ENCODE data around the gene ITGA7.

The ITGA7 gene

DNA sequence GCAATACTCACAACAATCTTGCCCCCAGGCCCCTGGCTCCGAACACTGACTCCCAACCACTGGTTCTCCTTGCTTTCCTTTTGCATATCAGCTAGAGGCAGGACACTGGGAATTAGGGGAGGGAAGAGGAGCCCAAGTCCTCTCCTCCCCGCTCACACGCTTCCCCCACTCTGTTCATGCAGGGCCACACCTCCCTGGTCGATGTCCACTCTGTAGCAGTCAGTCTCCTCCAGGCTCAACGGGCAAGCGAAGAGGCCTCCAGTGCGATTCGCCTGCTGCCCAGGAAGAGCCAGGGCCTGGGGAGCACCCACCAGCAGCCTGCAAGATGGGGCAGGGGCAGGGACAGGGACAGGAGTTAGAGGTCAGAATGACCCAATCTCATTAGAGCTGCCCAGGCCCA is 4.8 kb downstream of the ITGA7 start:
- Histone ChIP-seq H3K9ac (no peak overlapping the region), H3K27me3 (ENCODE audit: control insufficient read depth, insufficient read depth, low read length) (no peaks in the 10 kb centered on the region), H3K36me3 (ENCODE audit: control insufficient read depth, insufficient read depth, low read length) (no peaks in the 10 kb centered on the region), H3K9me3 (ENCODE audit: control insufficient read depth, low read length) (no peaks in the 10 kb centered on the region), H2AFZ (no peak overlapping the region), H3K4me2 (ENCODE audit: low read length) (no peak overlapping the region), H3K4me1 (no peaks in the 10 kb centered on the region), H3K79me2 (no peaks in the 10 kb centered on the region), H3K27ac (no peak overlapping the region), H3K4me3 (ENCODE audit: low read depth, low read length) (no peak overlapping the region)
- TF ChIP-seq, protein P1, sequence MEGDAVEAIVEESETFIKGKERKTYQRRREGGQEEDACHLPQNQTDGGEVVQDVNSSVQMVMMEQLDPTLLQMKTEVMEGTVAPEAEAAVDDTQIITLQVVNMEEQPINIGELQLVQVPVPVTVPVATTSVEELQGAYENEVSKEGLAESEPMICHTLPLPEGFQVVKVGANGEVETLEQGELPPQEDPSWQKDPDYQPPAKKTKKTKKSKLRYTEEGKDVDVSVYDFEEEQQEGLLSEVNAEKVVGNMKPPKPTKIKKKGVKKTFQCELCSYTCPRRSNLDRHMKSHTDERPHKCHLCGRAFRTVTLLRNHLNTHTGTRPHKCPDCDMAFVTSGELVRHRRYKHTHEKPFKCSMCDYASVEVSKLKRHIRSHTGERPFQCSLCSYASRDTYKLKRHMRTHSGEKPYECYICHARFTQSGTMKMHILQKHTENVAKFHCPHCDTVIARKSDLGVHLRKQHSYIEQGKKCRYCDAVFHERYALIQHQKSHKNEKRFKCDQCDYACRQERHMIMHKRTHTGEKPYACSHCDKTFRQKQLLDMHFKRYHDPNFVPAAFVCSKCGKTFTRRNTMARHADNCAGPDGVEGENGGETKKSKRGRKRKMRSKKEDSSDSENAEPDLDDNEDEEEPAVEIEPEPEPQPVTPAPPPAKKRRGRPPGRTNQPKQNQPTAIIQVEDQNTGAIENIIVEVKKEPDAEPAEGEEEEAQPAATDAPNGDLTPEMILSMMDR (IDR thresholded peaks at IDR 0.05): no peak

DNA sequence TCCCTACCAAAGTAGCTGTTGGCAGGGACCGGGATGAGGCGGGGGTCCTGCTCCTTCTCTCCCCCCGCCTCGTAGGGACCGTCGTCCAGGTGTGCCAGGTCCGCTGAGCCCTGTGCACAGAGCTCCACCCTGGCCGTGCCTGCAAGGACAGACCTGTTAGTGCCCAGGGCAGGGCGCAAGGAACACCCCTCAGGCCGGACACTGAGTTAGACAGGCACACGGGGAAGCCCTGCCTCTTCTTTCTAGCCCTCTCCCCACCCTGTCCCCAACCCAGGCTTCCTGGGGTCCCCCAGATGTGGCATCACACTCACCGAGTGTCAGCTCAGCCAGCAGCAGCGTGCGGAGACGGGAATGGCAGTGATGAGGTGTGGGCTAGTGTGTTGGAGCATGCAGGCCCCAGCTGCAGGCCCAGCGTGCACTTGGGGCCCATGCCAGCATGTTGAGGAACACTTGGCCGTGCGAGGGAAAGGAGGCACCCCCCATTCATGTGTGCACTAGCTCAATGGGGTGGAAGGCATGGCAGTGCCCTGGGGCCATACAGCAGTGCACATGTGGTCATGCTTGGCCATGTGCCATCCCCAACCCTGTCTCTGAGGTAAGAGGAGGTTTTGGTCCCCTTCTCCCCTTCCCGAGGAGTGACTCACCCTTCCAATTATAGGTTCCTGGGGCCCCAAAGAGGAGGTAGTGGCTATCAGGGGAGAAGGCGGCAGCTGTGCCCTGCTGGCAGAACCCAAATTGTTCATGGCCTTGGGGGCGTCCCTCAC is 7.3 kb downstream of the ITGA7 start:
- H3K36me3 ChIP-seq (ENCODE audit: control insufficient read depth, insufficient read depth, low read length): no peaks in the 10 kb centered on the region
- no peaks in the 10 kb centered on the region for H3K79me2 ChIP-seq
- TF ChIP-seq, protein P1 (IDR thresholded peaks at IDR 0.05): no peak
- H2AFZ ChIP-seq: no peak overlapping the region
- no peak overlapping the region for H3K27ac ChIP-seq
- H3K4me2 ChIP-seq (ENCODE audit: low read length): no peak overlapping the region
- no peaks in the 10 kb centered on the region for H3K27me3 ChIP-seq (ENCODE audit: control insufficient read depth, insufficient read depth, low read length)
- H3K9ac ChIP-seq: no peak overlapping the region
- no peaks in the 10 kb centered on the region for H3K9me3 ChIP-seq (ENCODE audit: control insufficient read depth, low read length)
- H3K4me1 ChIP-seq: no peaks in the 10 kb centered on the region
- no peak overlapping the region for H3K4me3 ChIP-seq (ENCODE audit: low read depth, low read length)

DNA sequence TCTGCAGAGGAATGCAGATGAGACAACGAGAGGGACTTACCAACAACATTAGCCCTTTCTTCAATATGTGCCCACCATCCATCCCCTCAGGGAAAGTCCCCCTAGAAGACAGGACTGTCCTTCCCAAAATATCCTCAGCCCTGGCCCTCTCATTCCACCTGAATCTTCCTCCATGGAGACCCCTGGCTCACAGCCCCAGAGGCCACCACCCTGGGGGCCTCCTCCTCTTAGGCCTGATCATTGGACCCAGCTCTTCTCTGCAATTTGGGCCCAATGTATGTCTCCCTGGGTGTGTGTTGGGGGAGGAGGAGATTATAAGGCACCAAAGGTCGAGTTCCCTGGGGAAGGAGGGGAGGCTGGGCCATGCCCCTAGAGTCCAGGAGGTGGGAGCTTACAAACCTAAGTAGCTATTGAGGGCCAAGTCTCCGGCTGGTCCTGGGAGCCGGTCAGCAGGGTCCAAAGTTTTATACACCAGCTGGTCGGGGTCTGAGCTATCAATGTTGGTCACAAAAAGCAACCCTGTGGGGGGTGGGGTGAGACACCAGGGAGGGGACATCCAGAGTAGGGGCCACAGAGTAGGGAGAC is 8.1 kb downstream of the ITGA7 start:
- TF ChIP-seq, protein P1 (IDR thresholded peaks at IDR 0.05): no peak
- no peak overlapping the region for H3K4me2 ChIP-seq (ENCODE audit: low read length)
- H3K27me3 ChIP-seq (ENCODE audit: control insufficient read depth, insufficient read depth, low read length): no peaks in the 10 kb centered on the region
- H2AFZ ChIP-seq: no peak overlapping the region
- H3K79me2 ChIP-seq: no peaks in the 10 kb centered on the region
- H3K4me1 ChIP-seq: no peaks in the 10 kb centered on the region
- no peak overlapping the region for H3K27ac ChIP-seq
- no peak overlapping the region for H3K4me3 ChIP-seq (ENCODE audit: low read depth, low read length)
- H3K36me3 ChIP-seq (ENCODE audit: control insufficient read depth, insufficient read depth, low read length): no peaks in the 10 kb centered on the region
- no peak overlapping the region for H3K9ac ChIP-seq
- H3K9me3 ChIP-seq (ENCODE audit: control insufficient read depth, low read length): no peaks in the 10 kb centered on the region

DNA sequence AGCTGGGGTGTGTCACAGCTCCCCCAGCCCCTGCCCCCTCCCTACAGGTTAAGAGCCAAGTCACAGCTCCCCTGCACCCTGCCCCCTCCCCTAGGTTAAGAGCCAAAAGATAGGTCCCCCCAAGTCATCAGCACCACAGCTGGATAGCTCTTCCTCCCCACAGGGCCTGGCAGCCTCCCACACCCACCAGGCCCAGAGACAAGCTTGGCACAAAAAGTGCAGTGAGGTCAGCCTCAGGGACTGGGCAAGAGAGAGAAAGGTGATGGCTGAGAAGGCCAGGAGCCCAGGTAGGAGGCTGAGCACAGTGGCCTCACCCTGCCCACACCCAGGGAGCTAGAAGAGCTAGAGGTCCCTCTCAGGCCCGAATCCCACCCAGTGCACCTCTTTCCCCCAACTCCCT is 8.7 kb downstream of the ITGA7 start:
- H3K9me3 ChIP-seq (ENCODE audit: control insufficient read depth, low read length): no peaks in the 10 kb centered on the region
- H3K79me2 ChIP-seq: no peaks in the 10 kb centered on the region
- no peak overlapping the region for H3K27ac ChIP-seq
- no peaks in the 10 kb centered on the region for H3K4me1 ChIP-seq
- H3K36me3 ChIP-seq (ENCODE audit: control insufficient read depth, insufficient read depth, low read length): no peaks in the 10 kb centered on the region
- no peak overlapping the region for H2AFZ ChIP-seq
- H3K4me2 ChIP-seq (ENCODE audit: low read length): no peak overlapping the region
- H3K4me3 ChIP-seq (ENCODE audit: low read depth, low read length): no peak overlapping the region
- TF ChIP-seq, protein P1 (IDR thresholded peaks at IDR 0.05): no peak
- H3K27me3 ChIP-seq (ENCODE audit: control insufficient read depth, insufficient read depth, low read length): no peaks in the 10 kb centered on the region
- H3K9ac ChIP-seq: no peak overlapping the region
